Ovary (tissue), 3 donors: ENCODE measurements around the gene PELI3.

Experiments
- EP300 ChIP-seq: sonication (generic); formaldehyde crosslinking; IDR thresholded peaks from one replicate; pipeline ENCODE4 v1.6.1; 2017; ENCODE audit warnings: antibody characterized with exemption
- POLR2A ChIP-seq: fragments of 450-650 bp; IDR thresholded peaks from one replicate; pipeline ENCODE4 v1.6.1; 2017; ENCODE audit warnings: antibody characterized with exemption, mild to moderate bottlenecking, moderate library complexity
- TF ChIP-seq, protein P1 (sequence below), 3 donors: fragments of 450-650 bp in 2 of 3; fragments of 200-600 bp in 1 of 3; IDR thresholded peaks; one replicate each; pipeline versions ENCODE4 v1.5.1 to v1.8.0; 2016 to 2022; ENCODE audit warnings: antibody characterized with exemption in 3 of 3, mild to moderate bottlenecking in 1 of 3
- donor health status: DM: no; HTN: no; CAD: no.

DNA sequence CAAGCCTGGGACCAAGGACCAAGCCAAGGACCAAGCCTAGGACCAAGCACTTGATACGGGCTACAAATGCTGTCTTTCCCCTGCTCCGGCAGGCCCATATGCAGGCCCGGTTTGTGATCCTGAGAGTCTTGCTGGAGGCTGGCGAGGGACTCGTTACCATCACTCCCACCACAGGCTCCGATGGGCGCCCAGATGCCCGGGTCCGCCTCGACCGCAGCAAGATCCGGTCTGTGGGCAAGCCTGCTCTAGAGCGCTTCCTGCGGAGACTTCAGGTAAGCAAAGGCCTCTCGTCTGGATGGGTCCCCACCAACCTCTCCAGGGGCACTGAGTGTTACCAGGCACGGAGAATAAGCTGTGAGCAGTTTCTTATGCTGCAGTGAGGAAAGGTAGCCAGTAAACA lies 30.5 kb downstream of the PELI3 start:
- TF ChIP-seq, protein P1, sequence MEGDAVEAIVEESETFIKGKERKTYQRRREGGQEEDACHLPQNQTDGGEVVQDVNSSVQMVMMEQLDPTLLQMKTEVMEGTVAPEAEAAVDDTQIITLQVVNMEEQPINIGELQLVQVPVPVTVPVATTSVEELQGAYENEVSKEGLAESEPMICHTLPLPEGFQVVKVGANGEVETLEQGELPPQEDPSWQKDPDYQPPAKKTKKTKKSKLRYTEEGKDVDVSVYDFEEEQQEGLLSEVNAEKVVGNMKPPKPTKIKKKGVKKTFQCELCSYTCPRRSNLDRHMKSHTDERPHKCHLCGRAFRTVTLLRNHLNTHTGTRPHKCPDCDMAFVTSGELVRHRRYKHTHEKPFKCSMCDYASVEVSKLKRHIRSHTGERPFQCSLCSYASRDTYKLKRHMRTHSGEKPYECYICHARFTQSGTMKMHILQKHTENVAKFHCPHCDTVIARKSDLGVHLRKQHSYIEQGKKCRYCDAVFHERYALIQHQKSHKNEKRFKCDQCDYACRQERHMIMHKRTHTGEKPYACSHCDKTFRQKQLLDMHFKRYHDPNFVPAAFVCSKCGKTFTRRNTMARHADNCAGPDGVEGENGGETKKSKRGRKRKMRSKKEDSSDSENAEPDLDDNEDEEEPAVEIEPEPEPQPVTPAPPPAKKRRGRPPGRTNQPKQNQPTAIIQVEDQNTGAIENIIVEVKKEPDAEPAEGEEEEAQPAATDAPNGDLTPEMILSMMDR (IDR thresholded peaks at IDR 0.05), result no peak
- TF ChIP-seq POLR2A (no peak), EP300 (no peak)
